SKM-1 treated with dmso at 0.1 percent for 144 hours (cell line): Measurements from ENCODE around the gene CHMP3.
"Not testable (repeated sequence)": the region's sequence is repeated elsewhere in the genome, so short reads cannot be mapped to it uniquely, and the experiment has no call there.

Experiments used
- DNase-seq: peaks from one replicate; lab custom pipeline; 2025; ENCODE audit not compliant: unreplicated experiment; lab: John Stamatoyannopoulos, UW

CHMP3 gene

GRCh38 chr2:86562922-86563649 is at the start of gene CHMP3:
Gene CHMP3 (minus strand): TSS chr2:86563443. CDS start chr2:86563348, 95 bp downstream.
- peak; percentile 98 for DNase-seq

- DNase-seq, result no peak
These were observed 47.6 kb upstream of the CHMP3 start for GRCh38 chr2:86610871-86611270.

- DNase-seq, result no peak
These were observed 45.7 kb upstream of the CHMP3 start for GRCh38 chr2:86608832-86609410.

- no peak for DNase-seq
These were observed 40.7 kb upstream of the CHMP3 start for GRCh38 chr2:86603905-86604304.

- DNase-seq, result no peak
These were observed 35.7 kb upstream of the CHMP3 start for GRCh38 chr2:86598966-86599365.

GRCh38 chr2:86596118-86596517 is 32.9 kb upstream of the CHMP3 start:
- no peak for DNase-seq

- DNase-seq, result no peak
These were observed 30.0 kb upstream of the CHMP3 start for GRCh38 chr2:86593266-86593665.

- no peak for DNase-seq
These were observed 29.4 kb upstream of the CHMP3 start for GRCh38 chr2:86592547-86593230.

- DNase-seq, result not testable (repeated sequence)
These were observed 26.5 kb upstream of the CHMP3 start for GRCh38 chr2:86589701-86590100.

- peak; percentile 31 for DNase-seq
These were observed 21.1 kb upstream of the CHMP3 start for GRCh38 chr2:86584151-86584913.

- no peak for DNase-seq
These were observed 17.3 kb upstream of the CHMP3 start for GRCh38 chr2:86580560-86580959.

- peak; percentile 57 for DNase-seq
These were observed 14.7 kb upstream of the CHMP3 start for GRCh38 chr2:86577817-86578456.

GRCh38 chr2:86570059-86570458 is 6.8 kb upstream of the CHMP3 start:
- DNase-seq, result no peak

GRCh38 chr2:86566821-86567190 is 3.6 kb upstream of the CHMP3 start:
- DNase-seq, result no peak

GRCh38 chr2:86566158-86566820 is 3.0 kb upstream of the CHMP3 start:
- DNase-seq, result no peak

- DNase-seq, result no peak
These were observed 413 bp upstream of the CHMP3 start for GRCh38 chr2:86563650-86564061.

- DNase-seq, result peak; percentile 68
These were observed 740 bp downstream of the CHMP3 start for GRCh38 chr2:86562485-86562921.

GRCh38 chr2:86557836-86558235 is 5.4 kb downstream of the CHMP3 start:
- DNase-seq, result no peak

GRCh38 chr2:86556508-86556907 is 6.7 kb downstream of the CHMP3 start:
- DNase-seq, result no peak

- no peak for DNase-seq
These were observed 10.4 kb downstream of the CHMP3 start for GRCh38 chr2:86552889-86553288.
